ENCODE data around the gene VEGFA. TPM values are rescaled to one million over a fixed set of nuclear protein-coding genes. Genes with fewer than 3 reads are reported as not detected.

Gene VEGFA
- polyA plus RNA-seq, 4 donors: 100 to 162 (median 126) TPM

GRCh38 chr6:43824703-43825064 is 54.7 kb downstream of the VEGFA start:
- Histone ChIP-seq H3K9me3 (ENCODE audit: control insufficient read depth in 2 of 2, insufficient read depth in 1 of 2, low read depth in 1 of 2, low read length in 1 of 2) (no peaks in the 10 kb centered on the region), H3K27me3 (ENCODE audit: control insufficient read depth in 3 of 3, insufficient read depth in 3 of 3, low read length in 3 of 3) (no peaks in the 10 kb centered on the region), H3K4me1 (ENCODE audit: control insufficient read depth in 3 of 3, insufficient read depth in 2 of 3, low read depth in 1 of 3, low read length in 2 of 3) (peaks cover 7 to 62% (median 11%) of the 10 kb centered on the region in 3 donors), H3K4me3 (ENCODE audit: low read depth in 1 of 3, low read length in 3 of 3) (peak overlapping the region in 1 of 3 donors; percentile 3), H3K27ac (ENCODE audit: low read depth in 1 of 3, low read length in 2 of 3) (peak overlapping the region; percentile 61 to 88 (median 80)), H3K36me3 (ENCODE audit: control insufficient read depth in 3 of 3, insufficient read depth in 2 of 3, low read depth in 1 of 3, low read length in 3 of 3) (no peaks in the 10 kb centered on the region)
- 13 to 45% (median 28%) methylated on average over 2 of the region's 2 CpGs for WGBS, 3 donors
- FAIRE-seq: no peak
- DNase-seq: no peak

DNA sequence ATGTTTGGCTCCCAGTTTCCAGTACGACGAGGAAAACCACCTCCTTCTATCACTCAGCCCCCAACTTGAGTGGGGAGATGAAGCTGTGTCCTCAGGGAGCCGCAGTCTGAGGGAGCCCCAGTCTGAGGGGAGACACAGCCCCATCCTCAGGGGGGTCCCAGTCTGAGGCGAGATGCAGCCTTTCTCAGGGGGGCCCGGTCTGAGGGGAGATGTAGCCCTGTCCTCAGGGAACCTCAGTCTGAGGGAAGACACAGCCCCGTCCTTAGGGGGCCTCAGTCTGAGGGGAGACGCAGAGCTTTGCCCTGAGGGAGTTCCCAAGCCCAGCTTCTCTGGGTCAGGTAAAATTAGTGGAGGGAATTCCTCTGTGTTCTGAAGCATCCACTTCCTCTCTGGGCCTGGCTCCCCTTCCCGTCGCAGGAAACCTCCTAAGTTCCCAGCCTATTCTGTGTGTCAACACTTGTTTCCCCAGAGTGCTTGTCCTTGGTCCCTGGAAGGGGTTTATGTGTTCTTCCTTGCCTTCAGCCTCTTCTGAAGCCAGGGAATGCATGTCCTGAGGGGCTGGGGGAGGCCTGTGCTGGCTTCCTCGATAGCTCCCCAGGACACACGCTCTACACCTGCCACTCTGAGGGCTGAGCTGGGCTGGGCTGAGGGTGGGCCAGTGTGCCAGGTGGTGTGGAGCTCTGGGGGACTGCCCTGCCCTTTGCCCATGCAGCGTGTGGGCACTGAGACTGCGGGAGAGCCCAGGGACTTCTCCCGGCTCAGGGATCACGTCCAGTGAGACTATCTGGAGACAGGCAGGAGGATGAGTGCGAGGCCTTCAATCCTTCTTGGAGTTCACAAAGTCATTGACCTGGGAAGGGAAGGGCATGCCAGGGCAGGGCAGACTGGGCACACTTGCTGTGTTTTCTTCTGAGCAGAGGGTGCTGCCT is 55.4 kb downstream of the VEGFA start:
- Histone ChIP-seq H3K4me1 (ENCODE audit: control insufficient read depth in 3 of 3, insufficient read depth in 2 of 3, low read depth in 1 of 3, low read length in 2 of 3) (peaks cover 7 to 59% (median 11%) of the 10 kb centered on the region in 3 donors), H3K9me3 (ENCODE audit: control insufficient read depth in 2 of 2, insufficient read depth in 1 of 2, low read depth in 1 of 2, low read length in 1 of 2) (no peaks in the 10 kb centered on the region), H3K27ac (ENCODE audit: low read depth in 1 of 3, low read length in 2 of 3) (peak overlapping the region in 2 of 3 donors; percentile 38 to 80), H3K36me3 (ENCODE audit: control insufficient read depth in 3 of 3, insufficient read depth in 2 of 3, low read depth in 1 of 3, low read length in 3 of 3) (no peaks in the 10 kb centered on the region), H3K27me3 (ENCODE audit: control insufficient read depth in 3 of 3, insufficient read depth in 3 of 3, low read length in 3 of 3) (no peaks in the 10 kb centered on the region), H3K4me3 (ENCODE audit: low read depth in 1 of 3, low read length in 3 of 3) (no peak overlapping the region)
- DNase-seq: no peak
- FAIRE-seq: no peak
- WGBS, 3 donors: 46 to 67% (median 51%) methylated on average over 16 of the region's 16 CpGs

GRCh38 chr6:43826730-43827129 is 56.7 kb downstream of the VEGFA start:
- Histone ChIP-seq H3K4me1 (ENCODE audit: control insufficient read depth in 3 of 3, insufficient read depth in 2 of 3, low read depth in 1 of 3, low read length in 2 of 3) (peaks cover 7 to 69% (median 11%) of the 10 kb centered on the region in 3 donors), H3K36me3 (ENCODE audit: control insufficient read depth in 3 of 3, insufficient read depth in 2 of 3, low read depth in 1 of 3, low read length in 3 of 3) (no peaks in the 10 kb centered on the region), H3K4me3 (ENCODE audit: low read depth in 1 of 3, low read length in 3 of 3) (no peak overlapping the region), H3K27ac (ENCODE audit: low read depth in 1 of 3, low read length in 2 of 3) (no peak overlapping the region), H3K27me3 (ENCODE audit: control insufficient read depth in 3 of 3, insufficient read depth in 3 of 3, low read length in 3 of 3) (no peaks in the 10 kb centered on the region), H3K9me3 (ENCODE audit: control insufficient read depth in 2 of 2, insufficient read depth in 1 of 2, low read depth in 1 of 2, low read length in 1 of 2) (no peaks in the 10 kb centered on the region)
- WGBS, 3 donors: 75 to 80% (median 76%) methylated on average over 4 of the region's 4 CpGs
- FAIRE-seq (no peak), DNase-seq (no peak)

GRCh38 chr6:43827898-43828297 is 57.9 kb downstream of the VEGFA start:
- no peak for FAIRE-seq
- 68 to 81% (median 74%) methylated on average over 10 of the region's 10 CpGs for WGBS, 3 donors

DNA sequence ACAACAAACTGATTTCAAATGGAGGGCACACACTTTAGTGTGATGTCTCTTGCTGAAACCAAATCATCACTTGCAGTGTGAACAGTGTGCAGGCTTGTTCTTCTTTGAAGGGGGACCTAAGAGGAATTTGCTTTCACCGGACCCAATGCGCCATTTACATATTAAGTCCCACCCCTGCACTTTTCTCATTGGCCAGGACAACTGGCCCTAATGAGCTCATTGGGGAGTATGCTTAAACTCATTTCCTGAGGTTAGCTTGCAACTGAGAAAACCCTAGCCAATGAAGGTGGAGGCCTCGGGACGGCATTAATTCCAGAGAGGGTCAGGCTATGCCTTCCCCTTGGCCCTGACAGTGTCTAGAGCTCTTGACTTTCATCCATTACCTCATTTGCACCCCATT is 58.7 kb downstream of the VEGFA start:
- WGBS, 3 donors: 84 to 86% (median 84%) methylated on average over 4 of the region's 4 CpGs
- no peak for FAIRE-seq
- Histone ChIP-seq H3K4me1 (ENCODE audit: control insufficient read depth in 3 of 3, insufficient read depth in 2 of 3, low read depth in 1 of 3, low read length in 2 of 3) (peaks cover 10 to 73% (median 16%) of the 10 kb centered on the region in 3 donors), H3K4me3 (ENCODE audit: low read depth in 1 of 3, low read length in 3 of 3) (no peak overlapping the region), H3K9me3 (ENCODE audit: control insufficient read depth in 2 of 2, insufficient read depth in 1 of 2, low read depth in 1 of 2, low read length in 1 of 2) (no peaks in the 10 kb centered on the region), H3K36me3 (ENCODE audit: control insufficient read depth in 3 of 3, insufficient read depth in 2 of 3, low read depth in 1 of 3, low read length in 3 of 3) (no peaks in the 10 kb centered on the region), H3K27ac (ENCODE audit: low read depth in 1 of 3, low read length in 2 of 3) (no peak overlapping the region), H3K27me3 (ENCODE audit: control insufficient read depth in 3 of 3, insufficient read depth in 3 of 3, low read length in 3 of 3) (no peaks in the 10 kb centered on the region)
- no peak for DNase-seq

More at GRCh38 chr6:43827898-43828297, 57.9 kb downstream of the VEGFA start:
- Histone ChIP-seq H3K4me3 (ENCODE audit: low read depth in 1 of 3, low read length in 3 of 3) (no peak overlapping the region), H3K27ac (ENCODE audit: low read depth in 1 of 3, low read length in 2 of 3) (no peak overlapping the region), H3K36me3 (ENCODE audit: control insufficient read depth in 3 of 3, insufficient read depth in 2 of 3, low read depth in 1 of 3, low read length in 3 of 3) (no peaks in the 10 kb centered on the region), H3K4me1 (ENCODE audit: control insufficient read depth in 3 of 3, insufficient read depth in 2 of 3, low read depth in 1 of 3, low read length in 2 of 3) (peaks cover 10 to 73% (median 11%) of the 10 kb centered on the region in 3 donors), H3K27me3 (ENCODE audit: control insufficient read depth in 3 of 3, insufficient read depth in 3 of 3, low read length in 3 of 3) (no peaks in the 10 kb centered on the region), H3K9me3 (ENCODE audit: control insufficient read depth in 2 of 2, insufficient read depth in 1 of 2, low read depth in 1 of 2, low read length in 1 of 2) (no peaks in the 10 kb centered on the region)
- no peak for DNase-seq

- no peaks in the 10 kb centered on the region for H3K9me3 ChIP-seq (ENCODE audit: control insufficient read depth in 2 of 2, insufficient read depth in 1 of 2, low read depth in 1 of 2, low read length in 1 of 2)
- no peak overlapping the region for H3K4me3 ChIP-seq (ENCODE audit: low read depth in 1 of 3, low read length in 3 of 3)
- no peak for FAIRE-seq
- H3K27me3 ChIP-seq (ENCODE audit: control insufficient read depth in 3 of 3, insufficient read depth in 3 of 3, low read length in 3 of 3): no peaks in the 10 kb centered on the region
- peak in 1 of 2 donors; percentile 69 for DNase-seq
- peak overlapping the region in 1 of 3 donors; percentile 13 for H3K27ac ChIP-seq (ENCODE audit: low read depth in 1 of 3, low read length in 2 of 3)
- WGBS, 3 donors: 20 to 63% (median 28%) methylated on average over 7 of the region's 7 CpGs
- H3K4me1 ChIP-seq (ENCODE audit: control insufficient read depth in 3 of 3, insufficient read depth in 2 of 3, low read depth in 1 of 3, low read length in 2 of 3): peaks cover 7 to 74% (median 13%) of the 10 kb centered on the region in 3 donors
- no peaks in the 10 kb centered on the region for H3K36me3 ChIP-seq (ENCODE audit: control insufficient read depth in 3 of 3, insufficient read depth in 2 of 3, low read depth in 1 of 3, low read length in 3 of 3)
Measured at GRCh38 chr6:43829470-43829869, 59.5 kb downstream of the VEGFA start.

DNA sequence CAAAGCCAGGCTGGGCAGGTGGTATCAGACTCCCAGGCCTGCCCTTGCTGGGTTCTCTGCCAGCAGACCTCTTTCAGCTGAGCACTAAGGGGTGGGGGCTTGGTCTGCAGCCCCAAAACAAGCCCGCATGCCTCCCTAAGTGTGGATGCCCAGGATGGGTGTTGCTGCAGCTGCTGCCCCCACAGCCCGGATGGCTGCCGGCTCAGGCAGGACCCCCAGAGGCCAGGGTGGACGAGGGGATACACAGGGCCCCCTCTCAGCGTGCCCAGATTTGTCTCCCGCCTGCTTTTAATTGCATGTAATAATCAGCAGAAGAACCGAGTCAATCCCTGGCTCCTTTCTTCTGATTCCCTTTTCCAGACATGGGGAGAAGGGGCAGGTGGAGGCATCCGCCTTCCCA is 60.8 kb downstream of the VEGFA start:
- Histone ChIP-seq H3K4me1 (ENCODE audit: control insufficient read depth in 3 of 3, insufficient read depth in 2 of 3, low read depth in 1 of 3, low read length in 2 of 3) (peaks cover 0 to 75% (median 13%) of the 10 kb centered on the region in 3 donors), H3K27me3 (ENCODE audit: control insufficient read depth in 3 of 3, insufficient read depth in 3 of 3, low read length in 3 of 3) (no peaks in the 10 kb centered on the region), H3K27ac (ENCODE audit: low read depth in 1 of 3, low read length in 2 of 3) (peak overlapping the region; percentile 35 to 83 (median 51)), H3K9me3 (ENCODE audit: control insufficient read depth in 2 of 2, insufficient read depth in 1 of 2, low read depth in 1 of 2, low read length in 1 of 2) (no peaks in the 10 kb centered on the region), H3K4me3 (ENCODE audit: low read depth in 1 of 3, low read length in 3 of 3) (no peak overlapping the region), H3K36me3 (ENCODE audit: control insufficient read depth in 3 of 3, insufficient read depth in 2 of 3, low read depth in 1 of 3, low read length in 3 of 3) (no peaks in the 10 kb centered on the region)
- WGBS, 3 donors: 20 to 67% (median 40%) methylated on average over 8 of the region's 8 CpGs
- no peak for FAIRE-seq
- no peak for DNase-seq

DNA sequence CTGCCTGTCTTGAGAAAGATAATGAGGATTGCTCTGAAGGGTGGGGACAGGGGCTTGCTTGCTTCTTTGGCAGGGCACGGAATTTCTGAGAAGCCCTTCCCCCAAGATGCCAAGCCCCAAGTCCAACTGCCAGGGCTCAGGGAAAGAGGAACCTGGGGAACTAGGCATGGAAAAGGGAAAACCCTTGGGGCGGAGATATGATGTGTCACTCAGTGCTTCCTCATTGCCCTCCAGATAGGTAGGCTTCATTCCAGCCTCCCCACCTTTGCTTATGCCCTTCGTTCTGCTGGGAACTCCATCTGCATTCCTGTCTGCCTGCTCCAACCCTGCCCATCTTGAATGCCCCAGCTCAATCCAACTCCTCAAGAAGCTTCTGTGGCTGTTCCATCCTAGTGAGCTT is 61.2 kb downstream of the VEGFA start:
- Histone ChIP-seq H3K36me3 (ENCODE audit: control insufficient read depth in 3 of 3, insufficient read depth in 2 of 3, low read depth in 1 of 3, low read length in 3 of 3) (no peaks in the 10 kb centered on the region), H3K27ac (ENCODE audit: low read depth in 1 of 3, low read length in 2 of 3) (peak overlapping the region; percentile 35 to 83 (median 68)), H3K4me1 (ENCODE audit: control insufficient read depth in 3 of 3, insufficient read depth in 2 of 3, low read depth in 1 of 3, low read length in 2 of 3) (peaks cover 0 to 75% (median 12%) of the 10 kb centered on the region in 3 donors), H3K27me3 (ENCODE audit: control insufficient read depth in 3 of 3, insufficient read depth in 3 of 3, low read length in 3 of 3) (no peaks in the 10 kb centered on the region), H3K9me3 (ENCODE audit: control insufficient read depth in 2 of 2, insufficient read depth in 1 of 2, low read depth in 1 of 2, low read length in 1 of 2) (no peaks in the 10 kb centered on the region), H3K4me3 (ENCODE audit: low read depth in 1 of 3, low read length in 3 of 3) (no peak overlapping the region)
- FAIRE-seq (no peak), DNase-seq (peak; percentile 85 to 96)
- WGBS, 3 donors: 7 to 47% (median 30%) methylated on average over 3 of the region's 3 CpGs

Data from small intestine (tissue), 7 donors.